GM18909 (cell line): ENCODE measurements around the gene TAB2.
"Not testable (repeated sequence)": the region's sequence is repeated elsewhere in the genome, so short reads cannot be mapped to it uniquely, and the experiment has no call there.

Source experiments
- ATAC-seq: cut with Tn5 transposase; IDR thresholded peaks from one replicate; pipeline ENCODE4 v1.9.1; 2021; ENCODE audit warnings: mild to moderate bottlenecking; ENCODE audit not compliant: unreplicated experiment, poor library complexity

The TAB2 gene

GRCh38 chr6:149332602-149333265, 15.2 kb downstream of the TAB2 start:
- ATAC-seq, result no peak

- no peak for ATAC-seq
Measured at GRCh38 chr6:149333266-149333620, 15.7 kb downstream of the TAB2 start.

GRCh38 chr6:149334201-149334600, 16.7 kb downstream of the TAB2 start:
- no peak for ATAC-seq

GRCh38 chr6:149334682-149335160, 17.2 kb downstream of the TAB2 start:
- peak; percentile 69 for ATAC-seq

GRCh38 chr6:149335924-149336608, 18.6 kb downstream of the TAB2 start:
- no peak for ATAC-seq

- ATAC-seq, result no peak
Measured at GRCh38 chr6:149336609-149336928, 19.1 kb downstream of the TAB2 start.

- ATAC-seq, result no peak
Measured at GRCh38 chr6:149337320-149337719, 19.8 kb downstream of the TAB2 start.

- no peak for ATAC-seq
Measured at GRCh38 chr6:149340200-149340599, 22.7 kb downstream of the TAB2 start.

GRCh38 chr6:149342525-149342924, 25.0 kb downstream of the TAB2 start:
- ATAC-seq, result peak; percentile 68

GRCh38 chr6:149343501-149343900, 26.0 kb downstream of the TAB2 start:
- no peak for ATAC-seq

GRCh38 chr6:149346078-149346477, 28.6 kb downstream of the TAB2 start:
- ATAC-seq, result no peak

- ATAC-seq, result no peak
Measured at GRCh38 chr6:149347067-149347466, 29.6 kb downstream of the TAB2 start.

GRCh38 chr6:149349279-149349678, 31.8 kb downstream of the TAB2 start:
- ATAC-seq, result not testable (repeated sequence)

GRCh38 chr6:149354009-149354408, 36.5 kb downstream of the TAB2 start:
- no peak for ATAC-seq

GRCh38 chr6:149356081-149356750, 38.7 kb downstream of the TAB2 start:
- no peak for ATAC-seq

- no peak for ATAC-seq
Measured at GRCh38 chr6:149357726-149358538, 40.4 kb downstream of the TAB2 start.

- ATAC-seq, result no peak
Measured at GRCh38 chr6:149359440-149359839, 41.9 kb downstream of the TAB2 start.

GRCh38 chr6:149360536-149360935, 43.0 kb downstream of the TAB2 start:
- no peak for ATAC-seq

GRCh38 chr6:149362289-149362688, 44.8 kb downstream of the TAB2 start:
- ATAC-seq, result no peak

GRCh38 chr6:149363154-149363553, 45.6 kb downstream of the TAB2 start:
- ATAC-seq, result no peak

- no peak for ATAC-seq
Measured at GRCh38 chr6:149364557-149364956, 47.0 kb downstream of the TAB2 start.
